Activated naive CD4-positive, alpha-beta T cell treated with anti-CD3 and anti-CD28 coated beads for 36 hours (primary cell): ENCODE data around the gene IL21R. TPM values are rescaled to one million over a fixed set of nuclear protein-coding genes. Genes with fewer than 3 reads are reported as not detected.

Source experiments
- CTCF ChIA-PET: fragments of 350-600 bp; sonication (Branson Sonifier 250); formaldehyde crosslinking; loops from one replicate; lab custom pipeline; 2021; ENCODE audit warnings: antibody characterized with exemption; lab: Charles Lee
- DNase-seq: peaks from one replicate; pipeline ENCODE4 v3.0.0-alpha.2; 2020
- H3K27ac Mint-ChIP-seq: one replicate; pipeline ENCODE4 v1.8.0; 2021; ENCODE audit warnings: mild to moderate bottlenecking, mixed read lengths
- H3K27me3 Mint-ChIP-seq: one replicate; pipeline ENCODE4 v1.8.0; 2021; ENCODE audit warnings: low read depth, mixed read lengths
- H3K36me3 Mint-ChIP-seq: one replicate; pipeline ENCODE4 v1.8.0; 2021; ENCODE audit warnings: low read depth, mixed read lengths
- H3K4me1 Mint-ChIP-seq: one replicate; pipeline ENCODE4 v1.8.0; 2021; ENCODE audit warnings: low read depth, mixed read lengths
- H3K4me3 Mint-ChIP-seq: one replicate; pipeline ENCODE4 v1.8.0; 2021; ENCODE audit warnings: mild to moderate bottlenecking, moderate library complexity, mixed read lengths
- H3K9me3 Mint-ChIP-seq: one replicate; pipeline ENCODE4 v1.8.0; 2021; ENCODE audit warnings: mixed read lengths
- intact Hi-C: fragments of 100-400 bp; cut with micrococcal nuclease; formaldehyde crosslinking; loops from one replicate; pipeline ENCODE4 v1.15.1; 2023
- total RNA-seq, 2 experiments: library from RNA; stranded (reverse); gene quantifications; one replicate each; pipeline ENCODE4 v1.2.3, GENCODE V29; 2021

Gene IL21R
- total RNA-seq, 2 experiments from 2014 or later, result 93.8 to 99.2 TPM

DNA sequence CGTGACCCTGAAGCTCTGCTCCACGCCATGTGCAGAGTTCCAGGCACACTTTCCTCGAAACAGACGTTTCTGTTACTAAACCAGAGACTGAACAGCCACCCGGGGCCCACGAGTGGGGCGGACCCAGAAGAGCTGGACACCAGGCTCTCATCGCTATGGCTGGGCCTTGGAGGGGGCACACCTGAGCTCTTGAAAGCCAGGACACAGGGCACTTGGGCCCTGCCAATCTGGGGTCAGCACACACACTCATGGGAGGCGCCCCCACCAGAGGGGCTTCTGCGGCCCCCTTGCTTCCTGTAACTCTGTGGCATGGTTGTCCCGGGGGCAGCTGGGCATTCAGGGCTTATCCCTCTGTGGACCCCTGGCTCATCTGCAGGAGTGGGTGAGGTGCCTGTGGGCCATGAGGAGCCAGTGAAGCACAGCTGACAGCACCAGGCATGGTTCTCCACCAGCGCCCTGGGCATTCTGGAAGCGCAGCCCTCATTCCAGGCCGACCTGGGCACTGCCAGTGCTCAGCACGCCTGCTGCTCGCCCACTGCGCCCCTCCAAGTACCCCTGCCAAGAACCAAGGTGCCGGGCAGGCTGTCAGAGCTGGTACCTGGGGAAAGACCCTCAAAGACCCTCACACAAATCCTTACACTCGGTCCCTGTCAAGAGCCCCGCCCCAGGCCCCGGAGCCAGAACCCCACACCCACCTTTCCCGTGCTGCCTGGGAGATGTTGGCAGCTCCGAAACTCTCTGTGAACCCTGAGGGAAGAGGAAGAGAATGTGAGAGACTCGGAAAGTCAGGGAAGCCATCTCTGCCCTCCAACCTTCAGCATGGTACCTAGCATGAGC, 61.1 kb downstream of the IL21R start:
- no peak for DNase-seq
- no peaks in the 10 kb centered on the region for H3K9me3 Mint-ChIP-seq
- no peak overlapping the region for H3K4me3 Mint-ChIP-seq
- no peaks in the 10 kb centered on the region for H3K27me3 Mint-ChIP-seq
- CTCF ChIA-PET, result interaction anchor here (1.0 to 1.6 kb wide), 4 partner anchors 95 to 353 kb away, joined by 3 to 8 read pairs (median 4); no protein-coding TSS in a partner anchor
- intact Hi-C loops, result no loop called here
- H3K4me1 Mint-ChIP-seq, result peaks cover 21% of the 10 kb centered on the region
- peak overlapping the region; percentile 79 for H3K27ac Mint-ChIP-seq
- peaks cover 27% of the 10 kb centered on the region for H3K36me3 Mint-ChIP-seq

- CTCF ChIA-PET, result interaction anchor here (0.7 to 1.4 kb wide), 3 partner anchors 96 to 308 kb away, joined by 3 read pairs; no protein-coding TSS in a partner anchor
- Mint-ChIP-seq H3K9me3 (no peaks in the 10 kb centered on the region), H3K27me3 (no peaks in the 10 kb centered on the region), H3K4me3 (no peak overlapping the region), H3K36me3 (peaks cover 34% of the 10 kb centered on the region), H3K4me1 (peaks cover 21% of the 10 kb centered on the region), H3K27ac (peak overlapping the region; percentile 79)
- intact Hi-C loops, result no loop called here
- DNase-seq, result peak; percentile 49
Measured at GRCh38 chr16:27463741-27464591, 62.0 kb downstream of the IL21R start.

- no peaks in the 10 kb centered on the region for H3K9me3 Mint-ChIP-seq
- CTCF ChIA-PET, result interaction anchor here (1.0 to 1.4 kb wide), 2 partner anchors 8 to 97 kb away, joined by 3 read pairs; no protein-coding TSS in a partner anchor
- no peak for DNase-seq
- intact Hi-C loops, result no loop called here
- no peak overlapping the region for H3K4me3 Mint-ChIP-seq
- H3K36me3 Mint-ChIP-seq, result peaks cover 38% of the 10 kb centered on the region
- H3K27me3 Mint-ChIP-seq, result no peaks in the 10 kb centered on the region
- H3K27ac Mint-ChIP-seq, result peak overlapping the region; percentile 16
- peaks cover 19% of the 10 kb centered on the region for H3K4me1 Mint-ChIP-seq
Measured at GRCh38 chr16:27464626-27465482, 62.9 kb downstream of the IL21R start.

DNA sequence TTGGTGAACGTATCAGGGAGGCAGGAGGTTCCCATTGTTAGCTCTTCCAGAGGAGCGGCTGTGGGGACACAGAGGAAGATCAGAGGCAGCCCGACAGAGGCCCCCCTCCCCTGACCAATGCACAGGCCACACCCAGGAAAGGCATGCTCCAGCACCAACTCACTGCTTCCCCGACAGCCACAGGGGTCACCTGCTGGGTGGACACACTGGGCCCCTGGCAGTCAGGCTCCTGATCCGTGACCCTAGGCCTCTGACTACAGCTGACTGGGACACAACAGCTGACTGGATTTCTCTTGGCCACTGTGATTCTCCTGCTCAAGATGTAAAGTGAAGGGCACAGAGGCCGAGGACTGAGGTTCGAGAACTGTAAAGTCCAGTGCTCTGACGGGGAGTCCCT, 63.5 kb downstream of the IL21R start:
- no peaks in the 10 kb centered on the region for H3K9me3 Mint-ChIP-seq
- no peak overlapping the region for H3K4me3 Mint-ChIP-seq
- CTCF ChIA-PET, result interaction anchor here (1.0 kb wide), 1 partner anchor 9 kb away, joined by 3 read pairs; no protein-coding TSS in a partner anchor
- peaks cover 16% of the 10 kb centered on the region for H3K4me1 Mint-ChIP-seq
- H3K36me3 Mint-ChIP-seq, result peaks cover 44% of the 10 kb centered on the region
- DNase-seq, result no peak
- intact Hi-C loops, result no loop called here
- no peaks in the 10 kb centered on the region for H3K27me3 Mint-ChIP-seq
- H3K27ac Mint-ChIP-seq, result no peak overlapping the region

DNA sequence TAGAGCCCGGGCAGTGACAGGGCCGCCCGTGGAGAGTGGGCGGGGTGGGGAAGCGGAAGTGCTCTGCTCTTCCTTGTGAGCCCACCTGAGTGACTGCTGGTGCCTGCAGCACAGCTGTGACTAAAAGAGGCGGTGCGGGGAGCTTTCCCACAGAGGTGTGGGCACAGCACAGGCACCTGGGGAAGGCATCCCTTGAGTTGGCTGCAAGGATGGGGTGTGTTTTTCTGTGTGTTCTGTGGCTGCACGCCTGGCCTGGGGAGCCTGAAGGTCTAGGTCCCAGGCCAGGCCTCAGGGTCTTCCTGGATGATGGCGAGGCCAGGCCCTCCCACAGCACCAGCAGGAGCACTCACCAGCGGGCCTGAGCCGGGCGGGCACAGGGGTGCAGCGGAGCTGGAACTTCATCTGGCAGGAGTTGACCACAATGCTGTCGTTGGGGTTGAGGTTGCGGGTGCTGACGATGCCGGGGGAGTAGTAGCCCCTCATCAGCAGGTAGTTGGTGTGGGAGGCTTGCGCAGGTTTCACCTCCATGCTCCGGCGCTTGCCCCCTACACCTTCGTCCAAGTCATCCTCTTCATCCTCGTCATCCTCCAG, 67.1 kb downstream of the IL21R start:
- CTCF ChIA-PET, result no interaction called here
- Mint-ChIP-seq H3K4me1 (peaks cover 4% of the 10 kb centered on the region), H3K27me3 (no peaks in the 10 kb centered on the region), H3K27ac (no peak overlapping the region), H3K4me3 (no peak overlapping the region), H3K9me3 (no peaks in the 10 kb centered on the region), H3K36me3 (peaks cover 50% of the 10 kb centered on the region)
- intact Hi-C loops, result no loop called here
- no peak for DNase-seq

- H3K36me3 Mint-ChIP-seq, result peaks cover 52% of the 10 kb centered on the region
- DNase-seq, result no peak
- CTCF ChIA-PET, result no interaction called here
- H3K4me1 Mint-ChIP-seq, result peaks cover under 1% of the 10 kb centered on the region
- H3K9me3 Mint-ChIP-seq, result no peaks in the 10 kb centered on the region
- intact Hi-C loops, result no loop called here
- no peak overlapping the region for H3K4me3 Mint-ChIP-seq
- H3K27ac Mint-ChIP-seq, result no peak overlapping the region
- no peaks in the 10 kb centered on the region for H3K27me3 Mint-ChIP-seq
Measured at GRCh38 chr16:27470567-27471431, 68.8 kb downstream of the IL21R start.

DNA sequence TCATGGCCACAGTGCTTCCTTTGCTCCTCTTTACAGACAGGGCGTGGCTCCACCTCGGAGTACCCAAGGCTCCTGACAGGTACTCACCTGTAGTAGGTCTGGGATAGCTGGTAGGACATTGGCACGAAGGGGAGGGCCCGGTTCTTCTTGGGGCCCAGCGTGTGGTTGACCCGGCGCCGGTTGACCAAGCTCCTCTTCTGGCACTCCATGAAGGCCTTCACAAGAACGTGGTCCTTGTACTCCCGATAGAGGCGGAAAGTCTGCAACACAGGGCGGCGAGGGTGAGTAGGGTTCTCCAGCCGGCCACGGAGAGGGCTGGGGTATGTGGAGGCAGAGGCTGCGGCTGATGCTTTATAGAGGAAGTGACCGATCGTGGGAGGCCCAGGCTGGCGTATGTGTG, 69.7 kb downstream of the IL21R start:
- Mint-ChIP-seq H3K4me1 (no peaks in the 10 kb centered on the region), H3K36me3 (peaks cover 47% of the 10 kb centered on the region), H3K27ac (no peak overlapping the region), H3K9me3 (no peaks in the 10 kb centered on the region), H3K4me3 (no peak overlapping the region), H3K27me3 (no peaks in the 10 kb centered on the region)
- CTCF ChIA-PET, result no interaction called here
- DNase-seq, result no peak
- intact Hi-C loops, result no loop called here

DNA sequence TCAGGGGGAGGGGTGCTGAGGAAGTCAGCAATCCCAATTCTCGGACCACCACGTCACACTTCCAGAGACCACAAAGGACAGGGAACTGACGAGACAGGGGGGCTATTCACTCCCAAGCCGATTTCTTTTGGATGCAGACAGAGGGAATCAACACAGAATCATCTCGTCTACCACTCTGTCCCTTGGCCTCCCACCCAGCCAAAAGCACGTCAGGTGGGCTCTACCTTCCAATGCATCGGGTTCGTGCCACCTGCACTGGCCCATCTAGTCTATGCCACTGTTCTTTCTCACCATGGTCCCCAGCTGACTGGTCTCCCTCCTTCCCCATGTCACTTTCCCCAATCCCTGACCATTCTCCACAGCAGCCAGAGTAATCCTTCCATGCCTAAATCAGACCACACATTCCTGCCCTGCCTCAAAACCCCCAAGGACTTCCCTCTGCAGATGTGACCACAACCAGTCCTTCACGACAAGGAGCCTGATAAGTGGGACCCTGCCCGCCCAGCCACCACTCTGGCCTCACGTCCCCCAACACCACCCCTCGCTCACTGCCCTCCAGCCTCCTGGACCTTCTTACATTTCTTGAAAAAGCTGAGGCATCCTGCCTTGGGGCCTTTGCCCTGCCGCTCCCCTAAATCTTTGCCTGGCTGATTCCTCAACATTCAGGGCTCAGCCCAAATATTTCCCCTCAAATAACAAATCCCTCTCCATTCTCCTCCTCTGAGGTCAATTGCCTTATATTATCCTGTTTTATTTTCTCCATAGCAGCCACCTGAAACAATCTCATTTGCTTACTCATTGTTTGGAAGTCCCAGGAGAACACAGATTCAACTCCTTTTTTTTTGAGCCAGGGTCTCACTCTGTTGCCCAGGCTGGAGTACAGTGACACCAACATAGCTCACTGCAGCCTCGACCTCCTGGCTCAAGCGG, 70.4 kb downstream of the IL21R start:
- Mint-ChIP-seq H3K36me3 (peaks cover 44% of the 10 kb centered on the region), H3K4me3 (no peak overlapping the region), H3K4me1 (no peaks in the 10 kb centered on the region), H3K27me3 (no peaks in the 10 kb centered on the region), H3K9me3 (no peaks in the 10 kb centered on the region), H3K27ac (no peak overlapping the region)
- no peak for DNase-seq
- CTCF ChIA-PET, result no interaction called here
- intact Hi-C loops, result no loop called here

- intact Hi-C loops, result no loop called here
- Mint-ChIP-seq H3K9me3 (no peaks in the 10 kb centered on the region), H3K4me3 (no peak overlapping the region), H3K4me1 (no peaks in the 10 kb centered on the region), H3K27ac (no peak overlapping the region), H3K36me3 (peaks cover 37% of the 10 kb centered on the region), H3K27me3 (no peaks in the 10 kb centered on the region)
- CTCF ChIA-PET, result no interaction called here
- DNase-seq, result no peak
Measured at GRCh38 chr16:27473101-27473900, 71.3 kb downstream of the IL21R start.

DNA sequence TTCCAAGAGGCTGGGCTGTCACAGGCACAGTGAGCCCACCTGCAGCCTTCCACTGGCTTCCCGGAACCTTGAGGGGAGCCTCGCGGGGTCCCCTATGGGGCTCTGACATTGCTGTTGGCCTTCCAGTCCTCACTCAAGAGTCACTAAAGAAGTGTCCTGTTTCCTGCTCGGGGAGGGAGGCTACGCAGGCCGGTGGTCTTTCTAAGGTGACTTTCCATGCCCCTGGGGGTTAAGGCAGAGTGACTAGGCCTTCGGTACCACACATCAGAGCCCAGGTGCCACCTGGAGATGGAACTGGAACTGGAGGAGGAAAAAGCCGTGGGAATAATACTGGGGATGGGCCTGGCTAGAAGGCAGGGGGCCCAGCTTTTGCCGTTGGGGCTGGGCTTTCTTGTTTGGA, 72.1 kb downstream of the IL21R start:
- H3K4me3 Mint-ChIP-seq, result no peak overlapping the region
- no peaks in the 10 kb centered on the region for H3K27me3 Mint-ChIP-seq
- H3K4me1 Mint-ChIP-seq, result no peaks in the 10 kb centered on the region
- H3K9me3 Mint-ChIP-seq, result no peaks in the 10 kb centered on the region
- CTCF ChIA-PET, result no interaction called here
- intact Hi-C loops, result no loop called here
- no peak overlapping the region for H3K27ac Mint-ChIP-seq
- DNase-seq, result no peak
- H3K36me3 Mint-ChIP-seq, result peaks cover 35% of the 10 kb centered on the region
